ENCODE results near the gene NFAM1. TPM values are rescaled to one million over a fixed set of nuclear protein-coding genes. Genes with fewer than 3 reads are reported as not detected.

The NFAM1 gene
- total and polyA plus RNA-seq, 2 of the 4 experiments (the other 2 are of a cell fraction): not detected

- Histone ChIP-seq H3K18ac (ENCODE audit: low read depth, low read length) (no peak overlapping the region), H4K5ac (ENCODE audit: low read depth, low read length) (no peak overlapping the region), H3K27ac (ENCODE audit: insufficient read depth, low read length) (no peak overlapping the region), H4K8ac (ENCODE audit: low read depth in 2 of 2, low read length in 2 of 2) (no peak overlapping the region), H2BK20ac (ENCODE audit: low read depth, low read length) (no peak overlapping the region), H3K4me1 (ENCODE audit: control insufficient read depth, insufficient read depth, low read length) (peaks cover 2% of the 10 kb centered on the region), H3K9me3 (ENCODE audit: control insufficient read depth, insufficient read depth, low read length) (no peaks in the 10 kb centered on the region), H2AFZ (replicated peaks; ENCODE audit: low read length, poor library complexity) (no peak overlapping the region), H4K91ac (ENCODE audit: insufficient read depth, low read depth, low read length) (no peak overlapping the region), H2BK120ac (ENCODE audit: low read depth, low read length) (no peak overlapping the region), H3K4ac (ENCODE audit: low read depth, low read length) (no peak overlapping the region), H3K79me1 (ENCODE audit: low read depth in 1 of 2, low read length in 2 of 2) (no peaks in the 10 kb centered on the region), H4K20me1 (ENCODE audit: insufficient read depth, low read length) (no peaks in the 10 kb centered on the region), H3K56ac (ENCODE audit: extremely low read depth, insufficient read depth, low read length) (no peak overlapping the region), H2AK9ac (replicated peaks; ENCODE audit: low read depth, low read length, poor library complexity) (no peak overlapping the region), H3K27me3 (ENCODE audit: control insufficient read depth, insufficient read depth, low read length) (peaks cover 20% of the 10 kb centered on the region), H3K23ac (ENCODE audit: low read depth, low read length) (no peak overlapping the region), H3K9me1 (ENCODE audit: insufficient read depth, low read length) (no peaks in the 10 kb centered on the region), H3K4me3 (ENCODE audit: insufficient read depth, low read depth, low read length) (no peak overlapping the region), H2BK15ac (ENCODE audit: low read depth, low read length) (no peak overlapping the region), H3K9ac (ENCODE audit: low read depth, low read length) (no peak overlapping the region), H2BK5ac (ENCODE audit: low read depth, low read length, poor library complexity, severe bottlenecking) (no peak overlapping the region), H3K4me2 (ENCODE audit: low read depth, low read length) (no peak overlapping the region), H2AK5ac (ENCODE audit: low read depth, low read length) (no peak overlapping the region), H3K36me3 (ENCODE audit: control insufficient read depth, insufficient read depth, low read length) (no peaks in the 10 kb centered on the region), H3K14ac (replicated peaks; ENCODE audit: low read depth, low read length) (no peak overlapping the region)
- intact Hi-C loops (cut with micrococcal nuclease) (no loop called here), dilution Hi-C loops (cut with HindIII; ENCODE audit: low sequenced_read_pairs, unreplicated experiment) (no loop called here), in situ Hi-C loops (cut with MboI; ENCODE audit: low sequenced_read_pairs) (no loop called here)
- no peak for TF ChIP-seq MAZ (IDR thresholded peaks at IDR 0.05; ENCODE audit: borderline replicate concordance, low read depth, low read length)
- no peak for TF ChIP-seq ELK1 (IDR thresholded peaks at IDR 0.05; ENCODE audit: borderline replicate concordance, low read depth, low read length)
- no peak for TF ChIP-seq MXI1 (IDR thresholded peaks at IDR 0.05; ENCODE audit: borderline replicate concordance, low read depth, low read length)
- no peak for TF ChIP-seq RFX5 (IDR thresholded peaks at IDR 0.05; ENCODE audit: low read depth, low read length)
- TF ChIP-seq CHD1 (IDR thresholded peaks at IDR 0.05; ENCODE audit: low read depth, low read length): no peak
- TF ChIP-seq RCOR1 (IDR thresholded peaks at IDR 0.05; ENCODE audit: insufficient replicate concordance, low read length): no peak
- no peak for TF ChIP-seq MAFK (IDR thresholded peaks at IDR 0.05; ENCODE audit: low read depth, low read length)
- TF ChIP-seq FOS (IDR thresholded peaks at IDR 0.05; ENCODE audit: low read depth, low read length): no peak
- TF ChIP-seq NFE2L2 (IDR thresholded peaks at IDR 0.05; ENCODE audit: low read depth, low read length): no peak
- TF ChIP-seq CEBPB (IDR thresholded peaks at IDR 0.05; ENCODE audit: low read depth, low read length): no peak
- TF ChIP-seq POLR2A (IDR thresholded peaks at IDR 0.05; ENCODE audit: low read depth, low read length): no peak
- TF ChIP-seq, protein P1, sequence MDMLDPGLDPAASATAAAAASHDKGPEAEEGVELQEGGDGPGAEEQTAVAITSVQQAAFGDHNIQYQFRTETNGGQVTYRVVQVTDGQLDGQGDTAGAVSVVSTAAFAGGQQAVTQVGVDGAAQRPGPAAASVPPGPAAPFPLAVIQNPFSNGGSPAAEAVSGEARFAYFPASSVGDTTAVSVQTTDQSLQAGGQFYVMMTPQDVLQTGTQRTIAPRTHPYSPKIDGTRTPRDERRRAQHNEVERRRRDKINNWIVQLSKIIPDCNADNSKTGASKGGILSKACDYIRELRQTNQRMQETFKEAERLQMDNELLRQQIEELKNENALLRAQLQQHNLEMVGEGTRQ (IDR thresholded peaks at IDR 0.05; ENCODE audit: low read depth, low read length): no peak
- TF ChIP-seq CTCF (conservative IDR thresholded peaks at IDR 0.05; ENCODE audit: low read depth, low read length): no peak
- TF ChIP-seq BHLHE40 (IDR thresholded peaks at IDR 0.05; ENCODE audit: low read depth, low read length): no peak
- no peak for TF ChIP-seq RAD21 (IDR thresholded peaks at IDR 0.05; ENCODE audit: low read length)
- TF ChIP-seq SMC3 (IDR thresholded peaks at IDR 0.05; ENCODE audit: low read depth, low read length): no peak
- POLR2A ChIA-PET (ENCODE audit: unreplicated experiment): no interaction called here
- no TSS peak for BruUV-seq (replicated peaks)
- CTCF ChIA-PET: no interaction called here
- ATAC-seq (ENCODE audit: low read depth) (no peak), DNase-seq (no peak)
- WGBS, 2 experiments (ENCODE audit: extremely low coverage in 2 of 2, insufficient read length in 1 of 2): no CpG with 5 or more reads among the region's 8 CpGs
Observed at GRCh38 chr22:42346722-42347121, 85.5 kb downstream of the NFAM1 start.

All from IMR-90 (cell line).